KMS-11 (cell line): ENCODE data around the gene LRRC43.

Experiments
- H2AFZ ChIP-seq: fragments of 200-600 bp; sonication (generic); 2 replicates; pipeline ENCODE4 v1.6.1; 2016; ENCODE audit warnings: antibody characterized with exemption, mixed run types, low read depth
- H3K27ac ChIP-seq: fragments of 200-600 bp; sonication (generic); 2 replicates; pipeline ENCODE4 v1.6.1; 2016; ENCODE audit warnings: mild to moderate bottlenecking, mixed run types
- H3K27me3 ChIP-seq: fragments of 200-600 bp; sonication (generic); 2 replicates; pipeline ENCODE4 v1.6.1; 2017; ENCODE audit warnings: mild to moderate bottlenecking, low read depth, mixed run types, moderate library complexity; ENCODE audit not compliant: insufficient read depth
- H3K36me3 ChIP-seq: fragments of 200-600 bp; sonication (generic); 2 replicates; pipeline ENCODE4 v1.6.1; 2017; ENCODE audit warnings: mild to moderate bottlenecking, mixed run types; ENCODE audit not compliant: insufficient read depth
- H3K4me1 ChIP-seq: fragments of 200-600 bp; sonication (generic); 2 replicates; pipeline ENCODE4 v1.6.1; 2016; ENCODE audit warnings: mild to moderate bottlenecking, low read depth, mixed run types; ENCODE audit not compliant: poor library complexity, severe bottlenecking
- H3K4me2 ChIP-seq: fragments of 200-600 bp; sonication (generic); 2 replicates; pipeline ENCODE4 v1.7.0; 2016; ENCODE audit warnings: mild to moderate bottlenecking, mixed run types
- H3K4me3 ChIP-seq: fragments of 200-600 bp; sonication (generic); IDR thresholded peaks from 2 replicates; pipeline ENCODE4 v1.6.1; 2017; ENCODE audit warnings: low read depth, low read length, mixed read lengths; ENCODE audit not compliant: insufficient read depth
- H3K79me2 ChIP-seq: fragments of 200-600 bp; sonication (generic); 2 replicates; pipeline ENCODE4 v1.6.1; 2016; ENCODE audit warnings: low read depth, mixed run types; ENCODE audit not compliant: insufficient read depth
- H3K9ac ChIP-seq: fragments of 200-600 bp; sonication (generic); 2 replicates; pipeline ENCODE4 v1.6.1; 2016; ENCODE audit warnings: mild to moderate bottlenecking, mixed run types
- H4K20me1 ChIP-seq: fragments of 200-600 bp; sonication (generic); 2 replicates; pipeline ENCODE4 v1.6.1; 2016; ENCODE audit warnings: mild to moderate bottlenecking, mixed run types; ENCODE audit not compliant: insufficient read depth
- CTCF ChIP-seq: fragments of 200-600 bp; sonication (generic); conservative IDR thresholded peaks from 2 replicates; pipeline ENCODE4 v1.6.1; 2017; ENCODE audit warnings: low read depth, mild to moderate bottlenecking, antibody characterized with exemption, low read length, moderate library complexity, mixed read lengths

The LRRC43 gene

GRCh38 chr12:122235741-122236140 lies 52.8 kb downstream of the LRRC43 start:
- H3K4me3 ChIP-seq, result no peak overlapping the region
- peaks cover 6% of the 10 kb centered on the region for H3K4me1 ChIP-seq
- no peak overlapping the region for H3K4me2 ChIP-seq
- no peaks in the 10 kb centered on the region for H3K27me3 ChIP-seq
- H2AFZ ChIP-seq, result no peak overlapping the region
- H3K36me3 ChIP-seq, result no peaks in the 10 kb centered on the region
- H4K20me1 ChIP-seq, result no peaks in the 10 kb centered on the region
- H3K9ac ChIP-seq, result no peak overlapping the region
- H3K27ac ChIP-seq, result no peak overlapping the region
- H3K79me2 ChIP-seq, result no peaks in the 10 kb centered on the region
- no peak for TF ChIP-seq CTCF

- no peak for TF ChIP-seq CTCF
- Histone ChIP-seq H3K27me3 (no peaks in the 10 kb centered on the region), H3K4me3 (no peak overlapping the region), H3K79me2 (no peaks in the 10 kb centered on the region), H3K36me3 (no peaks in the 10 kb centered on the region), H4K20me1 (no peaks in the 10 kb centered on the region), H3K4me1 (no peaks in the 10 kb centered on the region), H2AFZ (no peak overlapping the region), H3K4me2 (no peak overlapping the region), H3K27ac (no peak overlapping the region), H3K9ac (no peak overlapping the region)
These were observed 55.9 kb downstream of the LRRC43 start for GRCh38 chr12:122238861-122239260.

GRCh38 chr12:122243965-122244364 lies 61.0 kb downstream of the LRRC43 start:
- Histone ChIP-seq H3K36me3 (no peaks in the 10 kb centered on the region), H2AFZ (no peak overlapping the region), H3K4me3 (no peak overlapping the region), H3K27me3 (no peaks in the 10 kb centered on the region), H3K79me2 (no peaks in the 10 kb centered on the region), H3K4me1 (no peaks in the 10 kb centered on the region), H3K4me2 (no peak overlapping the region), H3K9ac (no peak overlapping the region), H4K20me1 (no peaks in the 10 kb centered on the region), H3K27ac (no peak overlapping the region)
- TF ChIP-seq CTCF, result no peak

- Histone ChIP-seq H3K79me2 (no peaks in the 10 kb centered on the region), H3K36me3 (no peaks in the 10 kb centered on the region), H3K9ac (no peak overlapping the region), H3K4me1 (no peaks in the 10 kb centered on the region), H2AFZ (no peak overlapping the region), H3K27me3 (no peaks in the 10 kb centered on the region), H4K20me1 (no peaks in the 10 kb centered on the region), H3K27ac (no peak overlapping the region), H3K4me3 (no peak overlapping the region), H3K4me2 (no peak overlapping the region)
- TF ChIP-seq CTCF, result no peak
These were observed 61.8 kb downstream of the LRRC43 start for GRCh38 chr12:122244565-122245371.
